Liver (tissue), 3 donors: ENCODE results near the gene DNAH8.

Source experiments
- EGR1 ChIP-seq, 2 donors: IDR thresholded peaks; 2 replicates each; pipeline ENCODE4 v1.6.1; 2016 to 2018; ENCODE audit warnings: antibody characterized with exemption in 2 of 2, low read depth in 2 of 2
- GABPA ChIP-seq, 2 donors: IDR thresholded peaks in 1 of 2; conservative IDR thresholded peaks in 1 of 2; 2 replicates each; pipeline ENCODE4 v1.6.1; 2016; ENCODE audit warnings: antibody characterized with exemption in 2 of 2, mild to moderate bottlenecking in 1 of 2, moderate library complexity in 1 of 2
- JUND ChIP-seq, 2 donors: IDR thresholded peaks; 2 replicates each; pipeline ENCODE4 v1.6.1; 2016; ENCODE audit warnings: antibody characterized with exemption in 2 of 2
- MAX ChIP-seq: IDR thresholded peaks from 2 replicates; pipeline ENCODE4 v1.6.1; 2016; ENCODE audit warnings: antibody characterized with exemption
- RAD21 ChIP-seq, 2 donors: IDR thresholded peaks; 2 replicates each; pipeline ENCODE4 v1.6.1; 2016; ENCODE audit warnings: antibody characterized with exemption in 2 of 2, mild to moderate bottlenecking in 2 of 2
- REST ChIP-seq: IDR thresholded peaks from 2 replicates; pipeline ENCODE4 v1.6.1; 2016; ENCODE audit warnings: antibody characterized with exemption, mild to moderate bottlenecking
- SP1 ChIP-seq: IDR thresholded peaks from 2 replicates; pipeline ENCODE4 v1.6.1; 2018; ENCODE audit warnings: antibody characterized with exemption, mild to moderate bottlenecking
- TAF1 ChIP-seq: conservative IDR thresholded peaks from 2 replicates; pipeline ENCODE4 v1.6.1; 2016; ENCODE audit warnings: antibody characterized with exemption, mild to moderate bottlenecking
- YY1 ChIP-seq: IDR thresholded peaks from 2 replicates; pipeline ENCODE4 v1.6.1; 2016; ENCODE audit warnings: antibody characterized with exemption, mild to moderate bottlenecking
- TF ChIP-seq, protein P1 (sequence below): fragments of 150-350 bp; IDR thresholded peaks from 2 replicates; pipeline ENCODE4 v1.5.1; 2017; ENCODE audit warnings: improper control_type of control experiment, low read depth, low read length; ENCODE audit not compliant: missing input control
- donor health status: healthy.
- donor health status: healthy.

GRCh38 chr6:39075807-39076622 lies 360.9 kb downstream of the DNAH8 start:
- TF ChIP-seq, protein P1, sequence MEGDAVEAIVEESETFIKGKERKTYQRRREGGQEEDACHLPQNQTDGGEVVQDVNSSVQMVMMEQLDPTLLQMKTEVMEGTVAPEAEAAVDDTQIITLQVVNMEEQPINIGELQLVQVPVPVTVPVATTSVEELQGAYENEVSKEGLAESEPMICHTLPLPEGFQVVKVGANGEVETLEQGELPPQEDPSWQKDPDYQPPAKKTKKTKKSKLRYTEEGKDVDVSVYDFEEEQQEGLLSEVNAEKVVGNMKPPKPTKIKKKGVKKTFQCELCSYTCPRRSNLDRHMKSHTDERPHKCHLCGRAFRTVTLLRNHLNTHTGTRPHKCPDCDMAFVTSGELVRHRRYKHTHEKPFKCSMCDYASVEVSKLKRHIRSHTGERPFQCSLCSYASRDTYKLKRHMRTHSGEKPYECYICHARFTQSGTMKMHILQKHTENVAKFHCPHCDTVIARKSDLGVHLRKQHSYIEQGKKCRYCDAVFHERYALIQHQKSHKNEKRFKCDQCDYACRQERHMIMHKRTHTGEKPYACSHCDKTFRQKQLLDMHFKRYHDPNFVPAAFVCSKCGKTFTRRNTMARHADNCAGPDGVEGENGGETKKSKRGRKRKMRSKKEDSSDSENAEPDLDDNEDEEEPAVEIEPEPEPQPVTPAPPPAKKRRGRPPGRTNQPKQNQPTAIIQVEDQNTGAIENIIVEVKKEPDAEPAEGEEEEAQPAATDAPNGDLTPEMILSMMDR, result no peak
- TF ChIP-seq TAF1 (no peak), REST (no peak), YY1 (no peak), JUND (IDR thresholded peaks at IDR 0.05) (no peak), MAX (no peak), SP1 (no peak), RAD21 (IDR thresholded peaks at IDR 0.05) (no peak), GABPA (IDR thresholded peaks at IDR 0.05 in 1 of 2, conservative IDR thresholded peaks at IDR 0.05 in 1 of 2) (no peak), EGR1 (IDR thresholded peaks at IDR 0.05; ENCODE audit: low read depth in 2 of 2) (no peak)
